MM.1S (cell line): Measurements from ENCODE around the gene FAAP24.
"Not testable (repeated sequence)": the region's sequence is repeated elsewhere in the genome, so short reads cannot be mapped to it uniquely, and the experiment has no call there.

Experiments used
- DNase-seq: peaks from one replicate; pipeline ENCODE4 v3.0.0-alpha.2; 2015
- H2AFZ ChIP-seq: fragments of 300-600 bp; sonication (generic); 2 replicates; pipeline ENCODE4 v1.6.0; 2016; ENCODE audit warnings: antibody characterized with exemption, low read length
- H3F3A ChIP-seq: fragments of 300-600 bp; sonication (generic); 2 replicates; pipeline ENCODE4 v1.6.1; 2016; ENCODE audit warnings: mild to moderate bottlenecking, antibody characterized with exemption, low read length, moderate library complexity, mixed read lengths; ENCODE audit not compliant: insufficient read depth
- H3K27ac ChIP-seq: fragments of 300-600 bp; sonication (generic); 2 replicates; pipeline ENCODE4 v1.5.1; 2016; ENCODE audit warnings: mild to moderate bottlenecking, low read length
- H3K27me3 ChIP-seq: fragments of 300-600 bp; sonication (generic); replicated peaks from 2 replicates; pipeline ENCODE4 v1.6.0; 2016; ENCODE audit warnings: low read length; ENCODE audit not compliant: insufficient read depth
- H3K36me3 ChIP-seq: fragments of 300-600 bp; sonication (generic); replicated peaks from 2 replicates; pipeline ENCODE4 v1.6.1; 2016; ENCODE audit warnings: mild to moderate bottlenecking, low read length, mixed read lengths; ENCODE audit not compliant: insufficient read depth
- H3K4me1 ChIP-seq: fragments of 300-600 bp; sonication (generic); 2 replicates; pipeline ENCODE4 v1.6.1; 2016; ENCODE audit warnings: low read length, mixed read lengths
- H3K4me2 ChIP-seq: fragments of 300-600 bp; sonication (generic); 2 replicates; pipeline ENCODE4 v1.6.0; 2016; ENCODE audit warnings: low read depth, low read length
- H3K4me3 ChIP-seq: fragments of 300-600 bp; sonication (generic); 2 replicates; pipeline ENCODE4 v1.5.1; 2016; ENCODE audit warnings: low read length, mixed read lengths
- H3K79me2 ChIP-seq: fragments of 300-600 bp; sonication (generic); 2 replicates; pipeline ENCODE4 v1.6.1; 2016; ENCODE audit warnings: mixed run types, low read length, mixed read lengths
- H3K9ac ChIP-seq: fragments of 300-600 bp; sonication (generic); 2 replicates; pipeline ENCODE4 v1.6.1; 2016; ENCODE audit warnings: low read length, mixed read lengths
- H3K9me2 ChIP-seq: fragments of 300-600 bp; sonication (generic); replicated peaks from 2 replicates; pipeline ENCODE4 v1.6.1; 2016; ENCODE audit warnings: mild to moderate bottlenecking, low read length, mixed read lengths; ENCODE audit not compliant: insufficient read depth
- H3K9me3 ChIP-seq: fragments of 300-600 bp; sonication (generic); replicated peaks from 2 replicates; pipeline ENCODE4 v1.6.1; 2016; ENCODE audit warnings: mild to moderate bottlenecking, low read length, mixed read lengths; ENCODE audit not compliant: insufficient read depth
- H4K20me1 ChIP-seq: fragments of 300-600 bp; sonication (generic); 2 replicates; pipeline ENCODE4 v1.6.1; 2016; ENCODE audit warnings: mild to moderate bottlenecking, low read length, moderate library complexity, mixed read lengths; ENCODE audit not compliant: insufficient read depth
- CTCF ChIP-seq: fragments of 300-600 bp; sonication (generic); IDR thresholded peaks from 2 replicates; pipeline ENCODE4 v1.5.1; 2016; ENCODE audit warnings: antibody characterized with exemption, low read length, mixed read lengths
- EZH2 ChIP-seq: fragments of 300-600 bp; sonication (generic); optimal IDR thresholded peaks from 2 replicates; pipeline ENCODE3; 2017; ENCODE audit warnings: low read depth, mild to moderate bottlenecking, antibody characterized with exemption, low read length, mixed read lengths
- EZH2phosphoT487 ChIP-seq: fragments of 300-600 bp; sonication (generic); IDR thresholded peaks from 2 replicates; pipeline ENCODE4 v1.6.1; 2018; ENCODE audit warnings: antibody characterized with exemption, low read length

FAAP24 gene

GRCh38 chr19:32971012-32971595 is 938 bp upstream of the FAAP24 start:
- H3K27me3 ChIP-seq = no peaks in the 10 kb centered on the region
- H3K27ac ChIP-seq = no peak overlapping the region
- TF ChIP-seq CTCF = no peak
- TF ChIP-seq EZH2 = no peak
- no peak for TF ChIP-seq EZH2phosphoT487
- peak overlapping the region; percentile 72 for H3K4me3 ChIP-seq
- no peaks in the 10 kb centered on the region for H4K20me1 ChIP-seq
- H3K79me2 ChIP-seq = peaks cover 26% of the 10 kb centered on the region
- H3K36me3 ChIP-seq = no peaks in the 10 kb centered on the region
- H3K9me2 ChIP-seq = no peaks in the 10 kb centered on the region
- peak overlapping the region; percentile 68 for H2AFZ ChIP-seq
- peak overlapping the region; percentile 79 for H3K4me2 ChIP-seq
- no peaks in the 10 kb centered on the region for H3K9me3 ChIP-seq
- peak overlapping the region; percentile 58 for H3K9ac ChIP-seq
- no peaks in the 10 kb centered on the region for H3F3A ChIP-seq
- no peak for DNase-seq
- no peaks in the 10 kb centered on the region for H3K4me1 ChIP-seq

DNA sequence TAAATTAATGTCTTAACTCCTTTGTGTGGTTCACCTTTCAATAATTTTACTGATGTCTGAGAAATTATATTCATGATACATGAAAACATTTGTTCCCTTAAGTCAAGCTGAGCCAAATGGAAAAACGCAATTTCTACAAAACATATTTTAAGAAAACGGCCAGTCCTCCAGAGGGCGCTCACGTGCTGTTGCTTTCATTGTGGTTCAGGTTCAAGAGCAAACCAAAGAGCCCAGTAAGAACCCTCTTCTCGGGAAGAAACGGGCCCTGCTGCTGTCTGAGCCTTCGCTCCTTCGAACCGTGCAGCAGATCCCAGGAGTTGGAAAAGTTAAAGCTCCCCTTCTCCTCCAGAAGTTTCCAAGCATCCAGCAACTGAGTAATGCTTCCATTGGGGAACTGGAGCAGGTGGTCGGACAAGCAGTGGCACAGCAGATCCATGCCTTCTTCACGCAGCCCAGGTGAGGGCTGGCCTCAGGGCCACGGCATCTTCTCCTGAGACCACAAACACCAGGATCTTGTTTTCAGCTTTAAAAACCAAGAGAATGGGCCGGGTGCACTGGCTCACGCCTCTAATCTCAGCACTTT is 4.3 kb downstream of the FAAP24 start:
- Histone ChIP-seq H3F3A (no peaks in the 10 kb centered on the region), H3K27me3 (no peaks in the 10 kb centered on the region), H4K20me1 (no peaks in the 10 kb centered on the region), H3K9ac (no peak overlapping the region), H2AFZ (no peak overlapping the region), H3K9me3 (no peaks in the 10 kb centered on the region), H3K27ac (no peak overlapping the region), H3K4me2 (no peak overlapping the region), H3K36me3 (no peaks in the 10 kb centered on the region), H3K79me2 (peaks cover 4% of the 10 kb centered on the region), H3K9me2 (no peaks in the 10 kb centered on the region), H3K4me1 (no peaks in the 10 kb centered on the region), H3K4me3 (no peak overlapping the region)
- peak; percentile 73 for DNase-seq
- TF ChIP-seq EZH2 (no peak), EZH2phosphoT487 (no peak), CTCF (peak; percentile 77)

GRCh38 chr19:32977280-32977679 is 5.2 kb downstream of the FAAP24 start:
- H3F3A ChIP-seq = no peaks in the 10 kb centered on the region
- H2AFZ ChIP-seq = no peak overlapping the region
- H3K27me3 ChIP-seq = no peaks in the 10 kb centered on the region
- H3K4me1 ChIP-seq = no peaks in the 10 kb centered on the region
- no peak overlapping the region for H3K4me3 ChIP-seq
- no peaks in the 10 kb centered on the region for H3K36me3 ChIP-seq
- H4K20me1 ChIP-seq = no peaks in the 10 kb centered on the region
- no peak for TF ChIP-seq EZH2phosphoT487
- no peak for TF ChIP-seq CTCF
- no peak for TF ChIP-seq EZH2
- H3K4me2 ChIP-seq = no peak overlapping the region
- H3K9me2 ChIP-seq = no peaks in the 10 kb centered on the region
- H3K27ac ChIP-seq = no peak overlapping the region
- no peak for DNase-seq
- no peaks in the 10 kb centered on the region for H3K79me2 ChIP-seq
- H3K9me3 ChIP-seq = no peaks in the 10 kb centered on the region
- H3K9ac ChIP-seq = no peak overlapping the region

DNA sequence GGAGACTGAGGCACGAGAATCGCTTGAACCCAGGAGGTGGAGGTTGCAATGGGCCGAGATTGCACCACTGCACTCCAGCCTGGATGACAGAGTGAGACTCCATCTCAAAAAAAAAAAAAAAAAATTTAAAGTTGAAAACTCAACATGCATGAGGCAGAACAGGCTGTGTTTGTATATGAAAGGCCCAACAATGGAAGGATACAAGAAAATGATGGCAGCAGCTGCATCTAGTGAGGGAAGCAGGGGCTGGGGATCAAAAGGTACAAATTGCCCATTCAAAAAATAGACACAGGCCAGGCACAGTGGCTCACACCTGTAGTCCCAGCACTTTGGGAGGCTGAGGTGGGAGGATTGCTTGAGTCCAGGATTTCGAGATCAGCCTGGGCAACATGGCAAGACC is 5.8 kb downstream of the FAAP24 start:
- not testable (repeated sequence) for H3F3A ChIP-seq, H3K9ac ChIP-seq, H3K27ac ChIP-seq, H3K36me3 ChIP-seq, H3K4me2 ChIP-seq, H3K27me3 ChIP-seq, H3K9me2 ChIP-seq, H3K79me2 ChIP-seq, H3K4me3 ChIP-seq, H3K4me1 ChIP-seq, H2AFZ ChIP-seq, H3K9me3 ChIP-seq, H4K20me1 ChIP-seq, DNase-seq

- H3K9ac ChIP-seq, H3K9me2 ChIP-seq, H4K20me1 ChIP-seq, H3K79me2 ChIP-seq, DNase-seq, H3K4me3 ChIP-seq, H3K4me2 ChIP-seq, H2AFZ ChIP-seq, H3K27ac ChIP-seq, H3K4me1 ChIP-seq, H3F3A ChIP-seq, H3K9me3 ChIP-seq, H3K36me3 ChIP-seq, H3K27me3 ChIP-seq: not testable (repeated sequence)
Measured at GRCh38 chr19:32979807-32980206, 7.8 kb downstream of the FAAP24 start.
